ENCODE data around the gene GGT7.

GRCh38 chr20:34798328-34798727, 74.3 kb downstream of the GGT7 start:
- TF ChIP-seq CTCF (IDR thresholded peaks at IDR 0.05; ENCODE audit: low read depth, low read length, missing input control) (no peak), REST (IDR thresholded peaks at IDR 0.05) (no peak), TAF1 (conservative IDR thresholded peaks at IDR 0.05) (no peak), YY1 (IDR thresholded peaks at IDR 0.05) (no peak), RXRA (IDR thresholded peaks at IDR 0.05) (no peak), RAD21 (IDR thresholded peaks at IDR 0.05) (no peak), MAX (IDR thresholded peaks at IDR 0.05) (no peak), JUND (IDR thresholded peaks at IDR 0.05) (no peak)
- TF ChIP-seq, protein P1, sequence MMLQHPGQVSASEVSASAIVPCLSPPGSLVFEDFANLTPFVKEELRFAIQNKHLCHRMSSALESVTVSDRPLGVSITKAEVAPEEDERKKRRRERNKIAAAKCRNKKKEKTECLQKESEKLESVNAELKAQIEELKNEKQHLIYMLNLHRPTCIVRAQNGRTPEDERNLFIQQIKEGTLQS (IDR thresholded peaks at IDR 0.05), result no peak

Data from liver (tissue), 3 donors.